RPMI7951 (cell line): ENCODE data around the gene GNAQ. TPM values are rescaled to one million over a fixed set of nuclear protein-coding genes. Genes with fewer than 3 reads are reported as not detected.
"Not testable (repeated sequence)": the region's sequence is repeated elsewhere in the genome, so short reads cannot be mapped to it uniquely, and the experiment has no call there.

Experiments used
- DNase-seq: peaks from one replicate; pipeline ENCODE4 v3.0.0-alpha.2; 2012; ENCODE audit warnings: low read depth
- total RNA-seq: library from RNA; depleted of rRNA; stranded (reverse); fragments of >200 nt; shearing (Covaris generic); gene quantifications from 2 replicates; pipeline ENCODE4 v1.2.3, GENCODE V29; 2014; rRNA removed

The GNAQ gene
- total RNA-seq, 1 experiment from 2014 or later: 20.8 TPM

GRCh38 chr9:77697238-77697984 is 334.2 kb downstream of the GNAQ start:
- no peak for DNase-seq

- DNase-seq: not testable (repeated sequence)
Observed at GRCh38 chr9:77690723-77691122, 340.9 kb downstream of the GNAQ start.

DNA sequence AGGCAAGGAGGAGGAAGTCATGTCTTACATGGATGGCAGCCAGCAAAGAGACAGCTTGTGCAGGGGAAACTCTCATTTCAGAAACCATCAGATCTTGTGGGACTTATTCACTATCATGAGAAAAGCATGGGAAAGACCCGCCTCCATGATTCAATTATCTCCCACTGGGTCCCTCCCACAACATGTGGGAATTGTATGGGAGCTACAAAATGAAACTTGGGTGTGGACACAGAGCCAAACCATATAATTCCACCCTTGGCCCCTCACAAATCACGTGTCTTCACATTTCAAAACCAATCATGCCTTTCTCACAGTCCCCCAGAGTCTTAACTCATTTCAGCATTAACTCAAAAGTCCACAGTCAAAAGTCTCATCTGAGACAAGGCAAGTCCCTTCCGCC is 341.5 kb downstream of the GNAQ start:
- peak; percentile 7 for DNase-seq

- not testable (repeated sequence) for DNase-seq
Observed at GRCh38 chr9:77687737-77688136, 343.9 kb downstream of the GNAQ start.

DNA sequence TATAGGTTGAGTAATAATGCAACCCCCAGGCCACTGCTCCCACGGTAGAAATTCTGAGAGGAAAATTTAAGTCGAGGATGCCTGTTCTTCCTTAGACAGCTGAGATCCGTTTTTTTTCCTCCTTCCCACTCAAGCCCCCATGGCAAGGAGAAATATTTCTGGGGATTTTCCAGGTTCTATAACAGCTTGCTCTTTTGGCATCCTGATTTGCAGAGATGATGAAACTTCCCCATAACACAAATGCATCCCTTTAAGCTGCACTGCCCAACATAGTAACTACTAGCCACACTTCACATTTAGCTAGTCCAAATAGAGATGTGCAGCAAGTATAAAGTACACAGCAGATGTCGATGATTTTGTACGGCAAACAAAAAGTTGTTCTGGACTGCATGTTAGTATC is 351.0 kb downstream of the GNAQ start:
- no peak for DNase-seq

- no peak for DNase-seq
Observed at GRCh38 chr9:77679661-77680368, 351.8 kb downstream of the GNAQ start.

DNA sequence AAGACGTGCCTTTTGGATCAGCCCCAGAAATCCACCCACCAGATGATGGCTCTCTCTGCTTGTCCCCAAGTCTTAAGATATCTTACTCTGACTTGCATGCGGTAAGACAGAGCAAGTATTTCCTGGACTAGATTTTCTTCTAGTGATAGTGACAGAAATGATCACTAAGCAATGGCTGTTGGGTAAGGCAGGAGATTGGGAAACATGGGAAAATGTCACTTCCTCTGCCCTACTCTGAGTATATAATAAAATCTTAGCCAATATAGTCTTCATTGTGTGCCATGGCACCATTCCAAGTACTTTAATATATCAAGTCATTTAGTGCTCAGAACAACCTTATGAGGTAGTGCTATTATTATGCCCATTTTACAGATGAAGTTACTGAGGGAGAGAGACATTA is 352.5 kb downstream of the GNAQ start:
- DNase-seq: no peak

- DNase-seq: no peak
Observed at GRCh38 chr9:77677957-77678535, 353.6 kb downstream of the GNAQ start.

DNA sequence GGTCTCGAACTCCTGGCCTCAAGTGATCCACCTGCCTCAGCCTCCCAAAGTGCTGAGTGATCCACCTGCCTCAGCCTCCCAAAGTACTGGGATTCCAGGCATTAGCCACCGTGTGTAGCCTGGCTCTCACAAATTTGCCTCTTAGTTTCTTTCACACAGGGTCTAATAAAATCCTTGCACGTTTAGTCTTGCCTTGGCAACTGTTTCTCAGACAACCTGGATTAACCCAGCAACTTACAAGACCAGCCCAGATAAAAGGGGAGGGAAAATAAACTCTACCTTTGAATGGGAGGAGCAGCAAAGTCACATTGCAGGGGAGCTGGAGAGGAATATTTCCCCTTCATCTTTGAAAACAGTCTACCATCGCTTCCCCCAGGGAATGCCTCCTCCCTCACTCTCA is 354.2 kb downstream of the GNAQ start:
- no peak for DNase-seq

GRCh38 chr9:77673941-77674791 is 357.4 kb downstream of the GNAQ start:
- DNase-seq: peak; percentile 9

DNA sequence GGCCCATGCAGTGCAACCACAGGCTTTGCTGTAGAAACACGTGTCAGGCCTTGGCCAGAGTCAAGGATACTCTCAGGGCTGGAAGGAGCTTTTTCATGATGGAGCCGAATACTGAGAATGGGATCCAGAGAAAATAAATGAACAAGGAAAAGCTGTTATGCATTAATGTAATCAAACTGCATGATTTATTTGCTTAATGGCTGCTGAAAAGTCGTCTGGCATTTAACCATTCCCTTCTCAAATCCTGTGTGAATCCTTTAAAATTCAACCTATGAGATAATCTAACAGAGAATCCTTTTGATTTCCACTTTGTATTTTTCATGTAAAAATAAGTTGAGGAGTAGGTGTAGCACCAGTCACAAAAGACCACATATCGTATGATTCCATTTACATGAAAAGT is 359.4 kb downstream of the GNAQ start:
- no peak for DNase-seq

DNA sequence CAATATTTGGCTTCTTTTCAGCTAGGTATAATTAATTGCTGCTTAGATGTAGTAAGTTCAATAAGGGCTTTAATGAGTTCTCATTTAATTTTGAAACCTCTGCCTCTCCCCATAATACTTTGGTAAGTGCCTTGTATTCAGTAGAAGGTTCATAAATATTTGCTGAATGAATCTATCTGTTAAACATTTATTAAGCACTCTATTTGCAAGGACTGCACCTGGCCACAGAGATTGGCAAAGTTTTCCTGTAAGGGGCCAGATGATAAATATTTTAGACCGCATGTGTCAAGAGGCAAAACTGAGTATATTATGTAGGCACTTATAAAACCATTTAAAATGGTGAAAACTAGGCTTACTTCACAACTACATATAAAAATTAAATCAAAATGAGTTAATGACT is 364.5 kb downstream of the GNAQ start:
- DNase-seq: no peak

Other genes starting within 250 kb of the GNAQ start
- 28.0 and 32.3 TPM in 2 replicates for gene CEP78, start 204.3 kb upstream of the GNAQ start, total RNA-seq